ENCODE measurements around the gene KHSRP. TPM values are rescaled to one million over a fixed set of nuclear protein-coding genes. Genes with fewer than 3 reads are reported as not detected.

KHSRP gene
- total RNA-seq, 4 donors from 2014 or later, result 79.5 to 147 (median 119) TPM

- DNase-seq (ENCODE audit: low spot score in 2 of 2), result no peak
- Histone ChIP-seq H3K9me3 (peaks cover 0 to 7% (median 0%) of the 10 kb centered on the region in 4 donors), H3K4me1 (no peaks in the 10 kb centered on the region), H3K27ac (no peak overlapping the region), H3K4me3 (no peak overlapping the region), H3K27me3 (no peaks in the 10 kb centered on the region), H3K36me3 (peaks cover 0 to 44% (median 0%) of the 10 kb centered on the region in 3 donors)
- TF ChIP-seq CTCF (IDR thresholded peaks at IDR 0.05), result no peak
- TF ChIP-seq EP300 (IDR thresholded peaks at IDR 0.05), result no peak
- no peak for TF ChIP-seq POLR2A (IDR thresholded peaks at IDR 0.05)
- 80 to 83% methylated on average over 3 of the region's 3 CpGs for WGBS, 2 donors
Observed at GRCh38 chr19:6440905-6441304, 16.3 kb upstream of the KHSRP start.

DNA sequence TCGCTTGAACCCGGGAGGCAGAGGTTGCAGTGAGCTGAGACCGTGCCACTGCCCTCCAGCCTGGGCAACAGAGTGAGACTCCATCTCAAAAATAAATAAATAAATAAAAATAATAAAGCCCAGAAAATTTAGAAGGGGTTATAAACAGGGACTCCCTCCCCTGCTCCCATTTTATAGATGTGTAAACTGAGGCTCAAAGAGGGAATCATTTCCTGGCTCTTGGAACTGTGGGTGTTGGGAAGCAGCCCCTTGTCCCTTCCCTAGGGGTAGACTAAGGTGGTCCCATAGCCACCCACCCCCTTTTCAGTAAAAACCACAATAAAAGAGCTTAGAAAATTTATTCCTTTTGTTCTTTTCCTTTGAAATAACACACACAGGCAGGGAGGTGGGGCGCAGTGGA lies 15.1 kb upstream of the KHSRP start:
- Histone ChIP-seq H3K4me1 (no peaks in the 10 kb centered on the region), H3K27me3 (no peaks in the 10 kb centered on the region), H3K36me3 (peaks cover 0 to 32% (median 0%) of the 10 kb centered on the region in 3 donors), H3K27ac (no peak overlapping the region), H3K4me3 (no peak overlapping the region), H3K9me3 (no peaks in the 10 kb centered on the region)
- no peak for DNase-seq (ENCODE audit: low spot score in 2 of 2)
- no peak for TF ChIP-seq CTCF (IDR thresholded peaks at IDR 0.05)
- no peak for TF ChIP-seq POLR2A (IDR thresholded peaks at IDR 0.05)
- no peak for TF ChIP-seq EP300 (IDR thresholded peaks at IDR 0.05)
- WGBS, 2 donors, result 85 to 86% methylated on average over 4 of the region's 4 CpGs

- WGBS, 2 donors, result 91 to 95% methylated on average over 10 of the region's 10 CpGs
Observed at GRCh38 chr19:6433663-6434062, 9.1 kb upstream of the KHSRP start, which contains the start of gene SLC25A41. Gene SLC25A41, minus strand, starts transcription at chr19:6433763. Its CDS starts 70 bp downstream, at chr19:6433693.

GRCh38 chr19:6433165-6433564 lies 8.6 kb upstream of the KHSRP start:
- no peak overlapping the region for H3K4me3 ChIP-seq
- no peaks in the 10 kb centered on the region for H3K9me3 ChIP-seq
- no peaks in the 10 kb centered on the region for H3K27me3 ChIP-seq
- H3K36me3 ChIP-seq, result no peaks in the 10 kb centered on the region
- no peak overlapping the region for H3K27ac ChIP-seq
- DNase-seq (ENCODE audit: low spot score in 2 of 2), result no peak
- no peak for TF ChIP-seq POLR2A (IDR thresholded peaks at IDR 0.05)
- WGBS, 2 donors, result 78 to 90% methylated on average over 11 of the region's 11 CpGs
- no peaks in the 10 kb centered on the region for H3K4me1 ChIP-seq

More at GRCh38 chr19:6433663-6434062, 9.1 kb upstream of the KHSRP start, which contains the start of gene SLC25A41:
- TF ChIP-seq CTCF (IDR thresholded peaks at IDR 0.05) (no peak), POLR2A (IDR thresholded peaks at IDR 0.05) (no peak), EP300 (IDR thresholded peaks at IDR 0.05) (no peak)
- Histone ChIP-seq H3K27ac (no peak within 1 kb of the TSS), H3K9me3 (no peaks in the 10 kb centered on the region), H3K27me3 (no peaks in the 10 kb centered on the region), H3K36me3 (no peaks in the 10 kb centered on the region), H3K4me1 (no peaks in the 10 kb centered on the region), H3K4me3 (no peak within 1 kb of the TSS)
- no peak for DNase-seq (ENCODE audit: low spot score in 2 of 2)

GRCh38 chr19:6431891-6432290 lies 7.3 kb upstream of the KHSRP start:
- no peak for DNase-seq (ENCODE audit: low spot score in 2 of 2)
- Histone ChIP-seq H3K36me3 (no peaks in the 10 kb centered on the region), H3K9me3 (no peaks in the 10 kb centered on the region), H3K27me3 (no peaks in the 10 kb centered on the region), H3K27ac (no peak overlapping the region), H3K4me3 (no peak overlapping the region), H3K4me1 (no peaks in the 10 kb centered on the region)
- 87 to 93% methylated on average over 11 of the region's 11 CpGs for WGBS, 2 donors
- TF ChIP-seq EP300 (IDR thresholded peaks at IDR 0.05) (no peak), POLR2A (IDR thresholded peaks at IDR 0.05) (no peak), CTCF (IDR thresholded peaks at IDR 0.05) (no peak)

Measured in tibial nerve (tissue), 4 donors.